ENCODE data around the gene MRPS18B. TPM values are rescaled to one million over a fixed set of nuclear protein-coding genes. Genes with fewer than 3 reads are reported as not detected.

The MRPS18B gene
- 43.6 and 48.1 TPM in 2 replicates for total RNA-seq

DNA sequence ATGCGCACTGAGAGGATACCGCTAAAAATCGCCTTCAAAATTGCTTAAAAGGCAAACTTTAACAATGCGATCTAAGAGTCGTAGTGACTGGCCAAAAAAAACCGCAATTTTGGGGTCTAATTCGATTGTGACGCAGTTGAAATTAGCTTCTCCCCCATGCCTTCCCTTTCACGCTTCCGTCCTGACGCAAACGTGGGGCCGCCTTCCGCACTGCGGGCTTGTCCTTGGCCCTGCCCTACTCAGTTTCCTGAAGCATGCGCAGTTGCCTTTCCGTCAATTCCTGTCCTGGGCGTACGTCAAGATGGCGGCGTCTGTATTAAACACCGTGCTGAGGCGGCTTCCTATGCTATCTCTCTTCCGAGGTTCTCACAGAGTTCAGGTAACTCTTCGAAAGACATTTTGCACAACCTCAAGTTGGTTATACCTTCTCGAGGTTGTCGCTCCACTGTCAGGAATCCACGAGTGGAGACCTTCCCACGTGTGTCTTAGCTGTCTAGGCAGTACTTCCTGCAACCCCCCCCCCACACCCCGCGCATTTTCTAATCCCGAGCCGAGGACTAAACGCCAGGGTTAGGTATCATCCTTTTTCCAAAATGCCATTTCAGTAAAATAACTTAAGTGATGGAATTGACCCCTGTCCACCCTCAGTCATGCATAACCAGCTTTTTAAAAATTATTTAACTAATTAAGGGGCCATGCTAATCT, at the start of gene MRPS18B:
Gene MRPS18B (plus strand): TSS at position 276 of the 705 bp plus-strand sequence. CDS start 26 bp downstream, at position 302.

DNA sequence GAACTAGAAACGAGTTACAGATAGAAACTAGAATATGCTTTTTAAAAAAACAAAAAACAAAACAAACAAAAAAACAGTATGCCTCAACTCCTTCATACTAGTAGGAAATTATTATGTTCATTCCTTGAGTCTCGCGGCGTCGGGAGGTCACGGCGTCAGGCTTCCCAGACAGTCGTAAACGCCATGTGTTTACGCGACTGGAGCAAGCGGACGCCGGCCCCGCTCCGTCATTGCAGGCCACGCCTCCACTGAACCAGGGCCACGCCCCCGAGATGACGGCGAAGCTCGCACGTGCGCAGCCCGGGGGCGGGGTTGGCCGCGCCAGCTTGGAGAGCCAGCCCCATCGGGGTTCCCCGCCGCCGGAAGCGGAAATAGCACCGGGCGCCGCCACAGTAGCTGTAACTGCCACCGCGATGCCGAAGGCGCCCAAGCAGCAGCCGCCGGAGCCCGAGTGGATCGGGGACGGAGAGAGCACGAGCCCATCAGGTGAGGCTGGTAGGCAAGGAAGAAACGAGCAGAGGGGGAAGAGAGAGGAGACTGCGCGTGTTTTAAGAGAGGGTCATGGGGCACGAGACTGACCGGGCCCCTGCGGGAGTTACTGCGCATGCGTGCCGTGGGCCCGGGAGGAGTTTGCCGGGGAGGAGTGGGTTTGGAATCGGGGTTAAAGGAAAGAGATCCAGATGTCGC, 46.4 kb upstream of the MRPS18B start, which contains the start of gene ABCF1:
Gene ABCF1 (plus strand): TSS at position 368 of the 687 bp plus-strand sequence. CDS start 46 bp downstream, at position 414.

GRCh38 chr6:30616811-30617564, 652 bp upstream of the MRPS18B start, which contains the start of gene PPP1R10:
Gene PPP1R10 (minus strand): TSS chr6:30617243. CDS start chr6:30609944, 7,299 bp downstream.

GRCh38 chr6:30626484-30627366, 9.1 kb downstream of the MRPS18B start, which contains the start of gene ATAT1:
Gene ATAT1 (plus strand): TSS chr6:30626874.

GRCh38 chr6:30646450-30647241, 29.0 kb downstream of the MRPS18B start, which contains the start of gene C6orf136:
Gene C6orf136 (plus strand): TSS chr6:30647133. CDS start chr6:30647232, 99 bp downstream.

DNA sequence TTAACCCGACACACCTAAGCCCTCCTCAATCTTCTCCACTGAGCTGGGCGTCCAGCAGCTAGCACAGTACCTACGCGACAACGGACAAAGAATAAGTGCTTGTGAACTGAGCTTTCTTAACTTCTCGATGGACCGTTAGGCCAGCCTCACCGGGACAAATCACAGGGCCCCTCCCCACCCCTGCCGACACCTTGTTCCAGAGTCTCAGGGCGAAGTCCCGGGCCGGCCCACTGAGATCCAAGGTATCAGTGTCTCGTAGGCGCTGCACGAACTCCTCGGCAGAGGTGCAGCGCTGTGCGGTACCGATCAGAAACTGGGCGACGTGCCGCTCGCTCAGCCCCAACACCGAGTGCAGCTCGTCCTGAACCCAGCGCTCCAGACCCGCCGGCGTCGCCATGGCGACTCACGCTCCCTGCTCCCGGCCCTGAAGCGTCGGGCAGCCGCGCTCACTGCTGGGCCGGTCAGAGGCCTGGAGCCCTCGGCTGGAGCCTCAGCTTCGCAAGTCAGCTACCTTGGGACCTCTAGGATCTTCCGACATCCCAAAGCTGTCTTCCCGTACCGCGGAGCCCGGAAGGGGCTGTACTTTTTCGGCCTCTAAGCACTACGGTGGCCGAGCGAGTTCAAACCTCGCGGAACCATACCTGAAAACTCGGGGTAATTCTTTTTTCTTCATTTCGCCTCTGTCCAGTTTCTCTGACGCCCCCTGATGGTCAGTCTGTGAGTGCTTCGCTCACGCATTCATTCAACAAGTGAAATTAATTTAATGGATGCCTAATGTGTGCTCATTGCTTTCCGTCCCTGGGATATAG, 55.0 kb downstream of the MRPS18B start, which contains the start of gene DHX16:
Gene DHX16 (minus strand): TSS at position 562 of the 809 bp plus-strand sequence. CDS start 165 bp downstream, at position 397.

Other genes starting within 250 kb of the MRPS18B start
- 190 and 191 TPM in 2 replicates for gene HLA-E, start 128.3 kb upstream of the MRPS18B start, total RNA-seq
- gene GNL1, start 61.4 kb upstream of the MRPS18B start, total RNA-seq = 31.5 and 31.9 TPM in 2 replicates
- gene PRR3, start 60.5 kb upstream of the MRPS18B start, total RNA-seq = 7.8 and 8.3 TPM in 2 replicates
- 33.5 and 38.4 TPM in 2 replicates for gene ABCF1, start 46.4 kb upstream of the MRPS18B start, total RNA-seq
- 19.8 and 25.2 TPM in 2 replicates for gene PPP1R10, start 597 bp upstream of the MRPS18B start, total RNA-seq
- 2.0 and 7.9 TPM in 2 replicates for gene ATAT1, start 9.0 kb downstream of the MRPS18B start, total RNA-seq
- gene C6orf136, start 29.3 kb downstream of the MRPS18B start, total RNA-seq = 4.9 and 5.7 TPM in 2 replicates
- 21.2 and 21.7 TPM in 2 replicates for gene DHX16, start 55.2 kb downstream of the MRPS18B start, total RNA-seq
- 51.4 and 61.3 TPM in 2 replicates for gene PPP1R18, start 68.8 kb downstream of the MRPS18B start, total RNA-seq
- 5.0 and 11.1 TPM in 2 replicates for gene NRM, start 73.1 kb downstream of the MRPS18B start, total RNA-seq
- 5.3 and 5.8 TPM in 2 replicates for gene MDC1, start 99.4 kb downstream of the MRPS18B start, total RNA-seq
- 494 and 629 TPM in 2 replicates for gene TUBB, start 102.5 kb downstream of the MRPS18B start, total RNA-seq
- gene FLOT1, start 124.8 kb downstream of the MRPS18B start, total RNA-seq = 117 and 118 TPM in 2 replicates
- gene IER3, start 126.7 kb downstream of the MRPS18B start, total RNA-seq = 52.7 and 165 TPM in 2 replicates

Data from pericardium fibroblast (primary cell).